Endothelial cell of umbilical vein (primary cell): ENCODE measurements around the gene DDR2.

Source experiments
- CTCF ChIP-seq, 2 donors: IDR thresholded peaks; 1 replicate in 1 of 2; 2 replicates in 1 of 2; pipeline ENCODE4 v1.5.1; 2011; ENCODE audit warnings: low read length in 2 of 2, mild to moderate bottlenecking in 2 of 2, moderate library complexity in 2 of 2, control low read depth in 1 of 2, inconsistent platforms in 1 of 2, low read depth in 1 of 2; ENCODE audit not compliant: insufficient read depth in 1 of 2; ENCODE audit errors: extremely low read depth in 1 of 2
- EZH2 ChIP-seq: IDR thresholded peaks from 2 replicates; pipeline ENCODE4 v1.6.1; 2012; ENCODE audit warnings: borderline replicate concordance, low read depth, mild to moderate bottlenecking, moderate library complexity, low read length, inconsistent platforms; ENCODE audit not compliant: severe bottlenecking
- FOS ChIP-seq: IDR thresholded peaks from 2 replicates; pipeline ENCODE4 v1.6.1; 2011; ENCODE audit warnings: mild to moderate bottlenecking, low read length, moderate library complexity, borderline replicate concordance; ENCODE audit not compliant: insufficient read depth
- GATA2 ChIP-seq: IDR thresholded peaks from 2 replicates; pipeline ENCODE4 v1.7.0; 2011; ENCODE audit warnings: low read depth, mild to moderate bottlenecking, moderate library complexity, mixed read lengths, low read length; ENCODE audit not compliant: insufficient read length, insufficient read depth
- JUN ChIP-seq: IDR thresholded peaks from 2 replicates; pipeline ENCODE4 v1.6.1; 2011; ENCODE audit warnings: borderline replicate concordance, low read depth; ENCODE audit not compliant: insufficient read length, insufficient read depth
- MAX ChIP-seq: IDR thresholded peaks from 2 replicates; pipeline ENCODE4 v1.6.1; 2011; ENCODE audit not compliant: insufficient read depth, insufficient read length
- MYC ChIP-seq: IDR thresholded peaks from one replicate; pipeline ENCODE4 v1.6.1; 2011; ENCODE audit warnings: mild to moderate bottlenecking, low read depth, low read length
- POLR2A ChIP-seq: IDR thresholded peaks from 2 replicates; pipeline ENCODE4 v1.6.1; 2012; ENCODE audit warnings: low read depth, mild to moderate bottlenecking, control low read depth, low read length
- POLR2AphosphoS5 ChIP-seq: IDR thresholded peaks from 2 replicates; pipeline ENCODE4 v1.6.1; 2012; ENCODE audit warnings: low read depth, mild to moderate bottlenecking, control low read depth, low read length, moderate library complexity; ENCODE audit not compliant: insufficient read depth

- TF ChIP-seq MYC (no peak), CTCF (IDR thresholded peaks at IDR 0.05; ENCODE audit: extremely low read depth in 1 of 2, insufficient read depth in 1 of 2, low read depth in 1 of 2, low read length in 2 of 2) (no peak), MAX (no peak), POLR2A (no peak), POLR2AphosphoS5 (no peak), JUN (no peak), EZH2 (no peak), GATA2 (no peak), FOS (no peak)
These were observed 109.3 kb downstream of the DDR2 start for GRCh38 chr1:162741574-162741973.
